ENCODE measurements around the gene ABCC3.

- no peak for TF ChIP-seq POLR2A (IDR thresholded peaks at IDR 0.05)
- TF ChIP-seq, protein P1, sequence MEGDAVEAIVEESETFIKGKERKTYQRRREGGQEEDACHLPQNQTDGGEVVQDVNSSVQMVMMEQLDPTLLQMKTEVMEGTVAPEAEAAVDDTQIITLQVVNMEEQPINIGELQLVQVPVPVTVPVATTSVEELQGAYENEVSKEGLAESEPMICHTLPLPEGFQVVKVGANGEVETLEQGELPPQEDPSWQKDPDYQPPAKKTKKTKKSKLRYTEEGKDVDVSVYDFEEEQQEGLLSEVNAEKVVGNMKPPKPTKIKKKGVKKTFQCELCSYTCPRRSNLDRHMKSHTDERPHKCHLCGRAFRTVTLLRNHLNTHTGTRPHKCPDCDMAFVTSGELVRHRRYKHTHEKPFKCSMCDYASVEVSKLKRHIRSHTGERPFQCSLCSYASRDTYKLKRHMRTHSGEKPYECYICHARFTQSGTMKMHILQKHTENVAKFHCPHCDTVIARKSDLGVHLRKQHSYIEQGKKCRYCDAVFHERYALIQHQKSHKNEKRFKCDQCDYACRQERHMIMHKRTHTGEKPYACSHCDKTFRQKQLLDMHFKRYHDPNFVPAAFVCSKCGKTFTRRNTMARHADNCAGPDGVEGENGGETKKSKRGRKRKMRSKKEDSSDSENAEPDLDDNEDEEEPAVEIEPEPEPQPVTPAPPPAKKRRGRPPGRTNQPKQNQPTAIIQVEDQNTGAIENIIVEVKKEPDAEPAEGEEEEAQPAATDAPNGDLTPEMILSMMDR (IDR thresholded peaks at IDR 0.05), result no peak
Observed at GRCh38 chr17:50682441-50682840, 47.8 kb downstream of the ABCC3 start.

Measured in Peyer's patch (tissue), 4 donors.